ENCODE results near the gene TMEM30A.

TMEM30A gene

DNA sequence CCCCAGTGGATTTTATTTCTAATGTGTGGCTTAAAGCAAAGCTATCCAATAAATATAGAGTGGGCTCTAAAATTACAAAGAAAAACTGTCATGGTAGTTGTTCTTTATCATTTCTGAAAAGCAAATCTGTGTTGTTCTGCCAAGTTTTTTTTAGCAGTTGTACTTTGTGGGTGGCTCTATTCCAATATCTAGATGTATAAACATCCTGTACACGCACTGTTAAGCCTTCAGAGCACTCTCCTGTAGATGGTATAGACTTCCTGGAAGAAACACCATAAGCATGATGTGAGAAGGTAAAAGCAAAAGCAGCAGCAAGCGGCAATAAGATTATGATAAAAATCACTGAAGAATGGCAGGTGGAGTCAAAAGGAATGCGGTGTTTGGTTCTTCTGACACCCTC is 21.5 kb upstream of the TMEM30A start:
- ChIA-PET CTCF (interaction anchor here (0.6 to 1.1 kb wide), 2 partner anchors 9 to 547 kb away, joined by 3 to 4 read pairs; no protein-coding TSS in a partner anchor), POLR2A (no interaction called here)
- TF ChIP-seq, protein P1, sequence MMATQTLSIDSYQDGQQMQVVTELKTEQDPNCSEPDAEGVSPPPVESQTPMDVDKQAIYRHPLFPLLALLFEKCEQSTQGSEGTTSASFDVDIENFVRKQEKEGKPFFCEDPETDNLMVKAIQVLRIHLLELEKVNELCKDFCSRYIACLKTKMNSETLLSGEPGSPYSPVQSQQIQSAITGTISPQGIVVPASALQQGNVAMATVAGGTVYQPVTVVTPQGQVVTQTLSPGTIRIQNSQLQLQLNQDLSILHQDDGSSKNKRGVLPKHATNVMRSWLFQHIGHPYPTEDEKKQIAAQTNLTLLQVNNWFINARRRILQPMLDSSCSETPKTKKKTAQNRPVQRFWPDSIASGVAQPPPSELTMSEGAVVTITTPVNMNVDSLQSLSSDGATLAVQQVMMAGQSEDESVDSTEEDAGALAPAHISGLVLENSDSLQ (IDR thresholded peaks at IDR 0.05), result no peak
- TF ChIP-seq ELF4 (IDR thresholded peaks at IDR 0.05) (no peak), ZNF384 (IDR thresholded peaks at IDR 0.05) (no peak), HDGF (IDR thresholded peaks at IDR 0.05; ENCODE audit: borderline replicate concordance) (no peak), SUZ12 (IDR thresholded peaks at IDR 0.05) (no peak), BHLHE40 (IDR thresholded peaks at IDR 0.05; ENCODE audit: borderline replicate concordance) (no peak), SP1 (IDR thresholded peaks at IDR 0.05) (no peak), CTBP1 (IDR thresholded peaks at IDR 0.05; ENCODE audit: borderline replicate concordance) (no peak), FOXK2 (IDR thresholded peaks at IDR 0.05) (no peak), LEF1 (IDR thresholded peaks at IDR 0.05; ENCODE audit: borderline replicate concordance) (no peak), FOXM1 (IDR thresholded peaks at IDR 0.05; ENCODE audit: borderline replicate concordance) (no peak), L3MBTL2 (conservative IDR thresholded peaks at IDR 0.05) (no peak), FOXA1 (IDR thresholded peaks at IDR 0.05) (no peak)
- no peak for DNase-seq (ENCODE audit: extremely low spot score)

DNA sequence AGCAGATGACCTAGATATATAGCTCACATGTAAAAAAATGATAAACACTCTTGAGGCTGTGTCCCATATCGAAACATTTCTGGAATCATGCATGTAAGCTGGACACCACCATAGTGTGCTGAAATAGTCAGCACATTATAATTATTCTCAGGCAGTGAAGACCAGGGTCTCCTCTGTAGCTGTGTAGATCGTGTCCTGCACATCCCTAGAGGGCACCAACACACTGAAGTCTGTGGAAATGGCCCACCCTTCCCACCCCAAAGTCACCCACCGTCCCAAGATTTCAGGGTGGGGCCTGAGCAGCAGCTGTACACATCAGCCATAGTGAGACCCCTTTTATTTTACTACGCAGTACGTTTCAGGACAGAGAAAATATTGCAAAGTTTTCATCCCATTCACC is 21.0 kb upstream of the TMEM30A start:
- TF ChIP-seq FOXA1 (IDR thresholded peaks at IDR 0.05) (no peak), SP1 (IDR thresholded peaks at IDR 0.05) (no peak), FOXK2 (IDR thresholded peaks at IDR 0.05) (no peak), BHLHE40 (IDR thresholded peaks at IDR 0.05; ENCODE audit: borderline replicate concordance) (no peak), HDGF (IDR thresholded peaks at IDR 0.05; ENCODE audit: borderline replicate concordance) (no peak), SUZ12 (IDR thresholded peaks at IDR 0.05) (no peak), NFRKB (IDR thresholded peaks at IDR 0.05) (no peak), TARDBP (IDR thresholded peaks at IDR 0.05) (no peak), ELF4 (IDR thresholded peaks at IDR 0.05) (no peak), ZNF384 (IDR thresholded peaks at IDR 0.05) (no peak), FOXM1 (IDR thresholded peaks at IDR 0.05; ENCODE audit: borderline replicate concordance) (no peak), L3MBTL2 (conservative IDR thresholded peaks at IDR 0.05) (no peak), CTBP1 (IDR thresholded peaks at IDR 0.05; ENCODE audit: borderline replicate concordance) (no peak), LEF1 (IDR thresholded peaks at IDR 0.05; ENCODE audit: borderline replicate concordance) (no peak), ARNT (IDR thresholded peaks at IDR 0.05) (no peak)
- TF ChIP-seq, protein P1 (IDR thresholded peaks at IDR 0.05), result no peak
- ChIA-PET POLR2A (interaction anchor here (1.0 kb wide), 1 partner anchor 21 kb away, joined by 4 read pairs; the partner anchor contains the start of gene TMEM30A), CTCF (interaction anchor here (0.6 to 1.3 kb wide), 4 partner anchors 8 to 548 kb away, joined by 3 to 4 read pairs (median 3); no protein-coding TSS in a partner anchor)
- no peak for DNase-seq (ENCODE audit: extremely low spot score)

DNA sequence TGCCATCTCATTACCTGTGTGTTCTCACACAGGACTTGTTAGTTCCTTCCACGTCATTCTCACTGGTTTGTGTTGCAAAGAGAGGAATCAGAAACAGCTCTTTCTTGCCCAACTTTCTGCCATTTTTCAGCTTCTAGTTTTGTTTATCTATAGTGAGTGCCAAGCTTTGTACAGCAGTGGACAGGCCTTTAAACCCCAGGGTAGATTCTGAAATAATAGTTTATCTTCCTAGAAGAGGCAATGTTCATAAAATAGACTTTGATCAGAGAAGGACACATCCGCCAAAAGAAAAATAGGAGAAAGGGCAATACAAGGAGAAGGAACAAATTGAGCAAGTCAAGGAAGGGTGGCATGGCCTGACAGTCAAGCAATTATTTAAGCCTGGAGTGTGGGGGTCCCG is 17.7 kb upstream of the TMEM30A start:
- ChIA-PET CTCF (no interaction called here), POLR2A (interaction anchor here (0.6 kb wide), 1 partner anchor 59 kb away, joined by 3 read pairs; the partner anchor contains the start of gene COX7A2)
- TF ChIP-seq FOXA1 (IDR thresholded peaks at IDR 0.05) (no peak), ZNF384 (IDR thresholded peaks at IDR 0.05) (no peak), SUZ12 (IDR thresholded peaks at IDR 0.05) (no peak), TARDBP (IDR thresholded peaks at IDR 0.05) (no peak), SP1 (IDR thresholded peaks at IDR 0.05) (no peak), FOXK2 (IDR thresholded peaks at IDR 0.05) (no peak)
- DNase-seq (ENCODE audit: extremely low spot score), result no peak

DNA sequence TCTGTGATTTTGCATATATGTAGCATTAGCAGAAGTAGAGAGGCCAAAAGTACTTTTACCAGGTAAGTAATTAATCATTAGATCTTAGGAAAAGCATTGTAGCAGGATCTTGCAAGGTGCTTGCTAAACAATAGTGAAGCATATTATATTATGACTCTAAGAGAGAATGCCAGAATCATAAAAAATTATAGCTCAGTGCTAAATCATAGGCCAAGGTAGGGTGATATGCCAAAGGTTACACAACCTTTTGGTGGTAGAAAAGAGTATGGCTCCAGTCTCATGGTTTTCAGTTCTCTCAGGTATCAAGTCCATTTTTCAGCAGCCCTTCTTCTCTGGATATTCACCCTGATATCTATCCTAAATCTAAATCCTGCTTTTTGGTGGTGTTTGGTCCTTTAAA is 16.9 kb upstream of the TMEM30A start:
- TF ChIP-seq L3MBTL2 (conservative IDR thresholded peaks at IDR 0.05) (no peak), SP1 (IDR thresholded peaks at IDR 0.05) (no peak), FOXM1 (IDR thresholded peaks at IDR 0.05; ENCODE audit: borderline replicate concordance) (no peak), ZNF384 (IDR thresholded peaks at IDR 0.05) (no peak), NFRKB (IDR thresholded peaks at IDR 0.05) (no peak), ELF4 (IDR thresholded peaks at IDR 0.05) (no peak), ARNT (IDR thresholded peaks at IDR 0.05) (no peak), FOXA1 (IDR thresholded peaks at IDR 0.05) (no peak), TARDBP (IDR thresholded peaks at IDR 0.05) (no peak), CTBP1 (IDR thresholded peaks at IDR 0.05; ENCODE audit: borderline replicate concordance) (no peak), SUZ12 (IDR thresholded peaks at IDR 0.05) (no peak), LEF1 (IDR thresholded peaks at IDR 0.05; ENCODE audit: borderline replicate concordance) (no peak), BHLHE40 (IDR thresholded peaks at IDR 0.05; ENCODE audit: borderline replicate concordance) (no peak), FOXK2 (IDR thresholded peaks at IDR 0.05) (no peak), HDGF (IDR thresholded peaks at IDR 0.05; ENCODE audit: borderline replicate concordance) (no peak)
- TF ChIP-seq, protein P1 (IDR thresholded peaks at IDR 0.05), result no peak
- ChIA-PET CTCF (no interaction called here), POLR2A (interaction anchor here (1.0 kb wide), 1 partner anchor 223 kb away, joined by 3 read pairs; no protein-coding TSS in a partner anchor)
- DNase-seq (ENCODE audit: extremely low spot score), result no peak

DNA sequence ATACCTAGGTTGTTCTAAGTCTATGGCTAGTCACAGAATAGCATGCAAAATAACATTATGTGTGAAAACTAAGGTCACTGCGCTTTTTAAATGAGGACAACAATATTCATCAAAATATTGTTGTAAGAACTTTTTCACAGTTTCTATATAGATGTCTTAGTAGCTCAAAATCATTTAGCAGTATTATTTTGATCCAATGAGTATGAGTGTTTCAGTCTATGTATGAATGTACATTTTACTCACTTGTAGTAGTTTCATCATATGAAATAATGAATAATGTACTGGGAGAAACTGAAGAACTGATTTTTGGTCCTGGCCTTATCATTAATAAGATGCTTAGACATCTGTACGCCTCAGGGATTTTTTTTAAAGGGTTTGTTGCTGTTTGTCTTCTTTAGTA is 16.5 kb upstream of the TMEM30A start:
- POLR2A ChIA-PET, result interaction anchor here (1.0 kb wide), 1 partner anchor 223 kb away, joined by 3 read pairs; no protein-coding TSS in a partner anchor
- TF ChIP-seq SUZ12 (IDR thresholded peaks at IDR 0.05) (no peak), FOXA1 (IDR thresholded peaks at IDR 0.05) (no peak)
- CTCF ChIA-PET, result no interaction called here

DNA sequence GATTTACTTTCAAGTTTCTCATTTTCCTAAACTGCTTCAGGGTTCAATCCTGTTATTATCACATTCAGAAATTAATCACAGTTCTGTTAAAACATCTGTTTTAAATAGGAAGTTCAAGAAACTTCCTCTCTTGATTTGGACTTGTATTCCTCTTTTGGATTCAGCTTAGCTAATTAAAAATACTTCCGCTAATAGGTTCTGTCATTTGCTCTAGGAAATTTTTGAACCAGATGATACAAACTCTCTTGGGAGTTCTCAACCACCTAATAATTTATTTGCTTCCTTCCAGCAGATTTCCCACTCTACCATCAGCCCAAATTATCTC is 15.9 kb upstream of the TMEM30A start:
- ChIA-PET POLR2A (interaction anchor here (0.7 kb wide), 1 partner anchor 9 kb away, joined by 3 read pairs; no protein-coding TSS in a partner anchor), CTCF (interaction anchor here (0.6 to 0.7 kb wide), 4 partner anchors 11 to 173 kb away, joined by 3 to 5 read pairs (median 4); no protein-coding TSS in a partner anchor)
- no peak for TF ChIP-seq FOXK2 (IDR thresholded peaks at IDR 0.05)
- no peak for TF ChIP-seq HDGF (IDR thresholded peaks at IDR 0.05; ENCODE audit: borderline replicate concordance)
- TF ChIP-seq LEF1 (IDR thresholded peaks at IDR 0.05; ENCODE audit: borderline replicate concordance), result no peak
- no peak for TF ChIP-seq FOXM1 (IDR thresholded peaks at IDR 0.05; ENCODE audit: borderline replicate concordance)
- no peak for TF ChIP-seq SP1 (IDR thresholded peaks at IDR 0.05)
- no peak for TF ChIP-seq L3MBTL2 (conservative IDR thresholded peaks at IDR 0.05)
- no peak for DNase-seq (ENCODE audit: extremely low spot score)

More for the DNA sequence above, 16.5 kb upstream of the TMEM30A start:
- no peak for DNase-seq (ENCODE audit: extremely low spot score)

Measured in HEK293T (cell line).